HepG2 (cell line): ENCODE measurements around the gene MYO1C. TPM values are rescaled to one million over a fixed set of nuclear protein-coding genes. Genes with fewer than 3 reads are reported as not detected.
A peak's percentile ranks its signal among the peaks of the same experiment; 100 is the strongest.

Source experiments
- ATAC-seq: fragments of 200-7000 bp; cut with Tn5 transposase; 3 replicates; pipeline ENCODE4 v1.9.1; 2020; ENCODE audit warnings: mild to moderate bottlenecking, moderate library complexity
- BruUV-seq: library from RNA; stranded (reverse); fragments of 400-500 nt; replicated peaks from 2 replicates; lab custom pipeline; 2021; lab: Mats Ljungman, UMichigan
- CTCF ChIA-PET: fragments of 300-600 bp; formaldehyde crosslinking; extraction: SDS; loops from one replicate; lab custom pipeline; 2021; ENCODE audit warnings: low total read pairs, inconsistent platforms, low intra/inter-chr PET ratio; lab: Yijun Ruan, JAX
- POLR2A ChIA-PET: fragments of 350-600 bp; sonication (Branson Sonifier 250); formaldehyde crosslinking; loops from one replicate; lab custom pipeline; 2020; ENCODE audit warnings: antibody characterized with exemption, inconsistent platforms; lab: Yijun Ruan, JAX
- DNase-seq: peaks from one replicate; pipeline ENCODE4 v3.0.0-alpha.2; 2015; ENCODE audit warnings: low spot score
- FAIRE-seq: peaks from 3 replicates; lab custom pipeline; 2011; peaks lifted over from hg19 to GRCh38; lab: Jason Lieb, UNC
- H2AFZ ChIP-seq: one replicate; pipeline ENCODE4 v1.6.1; 2011; ENCODE audit warnings: low read length, inconsistent platforms
- H3K27ac ChIP-seq: fragments of 300-600 bp; 3 replicates; pipeline ENCODE4 v1.8.0; 2011; ENCODE audit warnings: mixed run types, mild to moderate bottlenecking, mixed read lengths, low read length, inconsistent platforms; ENCODE audit not compliant: insufficient read depth; ENCODE audit errors: extremely low read length
- H3K27me3 ChIP-seq, 2 experiments: fragments of 200-600 bp in 1 of 2; 2 replicates in 1 of 2; 3 replicates in 1 of 2; pipeline versions ENCODE4 v1.6.0 to v1.8.0; 2011; ENCODE audit warnings: low read length in 2 of 2, mild to moderate bottlenecking in 2 of 2, moderate library complexity in 2 of 2, inconsistent platforms in 1 of 2; ENCODE audit not compliant: insufficient read depth in 2 of 2, control insufficient read depth in 1 of 2
- H3K36me3 ChIP-seq, 2 experiments: fragments of 200-600 bp in 1 of 2; replicated peaks in 1 of 2; 2 replicates in 1 of 2; 3 replicates in 1 of 2; pipeline versions ENCODE4 v1.5.1 to v1.8.0; 2011; ENCODE audit warnings: low read length in 2 of 2, inconsistent platforms in 1 of 2; ENCODE audit not compliant: insufficient read depth in 2 of 2, control insufficient read depth in 1 of 2
- H3K4me1 ChIP-seq: 2 replicates; pipeline ENCODE4 v1.5.1; 2012; ENCODE audit warnings: low read length, inconsistent platforms; ENCODE audit not compliant: insufficient read depth
- H3K4me2 ChIP-seq: 2 replicates; pipeline ENCODE4 v1.6.0; 2011; ENCODE audit warnings: low read depth, low read length, inconsistent platforms
- H3K4me3 ChIP-seq, 3 experiments: fragments of 200-600 bp in 1 of 3; sonication (generic), shearing (Covaris generic) in 1 of 3; replicated peaks in 1 of 3; 2 replicates each; pipeline ENCODE4 v1.5.1; 2011 to 2016; ENCODE audit warnings: low read length in 3 of 3, inconsistent platforms in 2 of 3, low read depth in 2 of 3, mild to moderate bottlenecking in 2 of 3, control low read depth in 1 of 3, mixed read lengths in 1 of 3; ENCODE audit not compliant: insufficient read depth in 1 of 3
- H3K79me2 ChIP-seq: one replicate; pipeline ENCODE4 v1.6.1; 2011; ENCODE audit warnings: low read length, inconsistent platforms; ENCODE audit not compliant: insufficient read depth
- H3K9ac ChIP-seq: 2 replicates; pipeline ENCODE4 v1.6.0; 2011; ENCODE audit warnings: mild to moderate bottlenecking, low read depth, low read length, inconsistent platforms; ENCODE audit not compliant: insufficient read depth
- H3K9me3 ChIP-seq: 2 replicates; pipeline ENCODE4 v1.5.1; 2012; ENCODE audit warnings: mild to moderate bottlenecking, low read length
- H4K20me1 ChIP-seq: 2 replicates; pipeline ENCODE4 v1.6.0; 2011; ENCODE audit warnings: inconsistent platforms, mild to moderate bottlenecking, low read length, moderate library complexity; ENCODE audit not compliant: insufficient read depth
- CTCF ChIP-seq: sonication (generic); formaldehyde crosslinking; IDR thresholded peaks from 2 replicates; pipeline ENCODE4 v1.5.0; 2020; ENCODE audit warnings: mild to moderate bottlenecking, missing genetic modification reagents, moderate library complexity
- E2F1 ChIP-seq: sonication (generic); formaldehyde crosslinking; IDR thresholded peaks from 2 replicates; pipeline ENCODE4 v1.5.0; 2020; ENCODE audit warnings: missing genetic modification reagents
- ERF ChIP-seq: IDR thresholded peaks from 2 replicates; pipeline ENCODE4 v1.6.1; 2018; ENCODE audit warnings: missing biosample characterization, missing genetic modification reagents
- ETS1 ChIP-seq: sonication (generic); formaldehyde crosslinking; IDR thresholded peaks from 2 replicates; pipeline ENCODE4 v1.4.0; 2020; ENCODE audit warnings: missing genetic modification reagents
- FOXK1 ChIP-seq: sonication (generic); formaldehyde crosslinking; IDR thresholded peaks from 2 replicates; pipeline ENCODE4 v1.4.0; 2020; ENCODE audit warnings: low read depth, missing genetic modification reagents, borderline replicate concordance
- FOXK2 ChIP-seq: fragments of 450-650 bp; IDR thresholded peaks from 2 replicates; pipeline ENCODE4 v1.6.1; 2016
- GATAD2A ChIP-seq: IDR thresholded peaks from 2 replicates; pipeline ENCODE4 v1.6.1; 2016
- HNF4A ChIP-seq: sonication (generic); formaldehyde crosslinking; IDR thresholded peaks from 2 replicates; pipeline ENCODE4 v1.4.0; 2020; ENCODE audit warnings: missing genetic modification reagents
- IKZF5 ChIP-seq: IDR thresholded peaks from 2 replicates; pipeline ENCODE4 v1.6.1; 2018; ENCODE audit warnings: missing genetic modification reagents, mild to moderate bottlenecking, missing compliant biosample characterization
- JARID2 ChIP-seq: sonication (generic); formaldehyde crosslinking; IDR thresholded peaks from 2 replicates; pipeline ENCODE4 v1.8.1; 2023; ENCODE audit warnings: missing genetic modification reagents, inconsistent platforms; ENCODE audit not compliant: insufficient replicate concordance
- PAF1 ChIP-seq: IDR thresholded peaks from 2 replicates; pipeline ENCODE4 v1.6.1; 2016; ENCODE audit warnings: missing genetic modification reagents, missing compliant biosample characterization
- PHF21A ChIP-seq: sonication (generic); formaldehyde crosslinking; IDR thresholded peaks from 2 replicates; pipeline ENCODE4 v1.5.0; 2020; ENCODE audit warnings: mild to moderate bottlenecking, missing genetic modification reagents
- RCOR2 ChIP-seq: IDR thresholded peaks from 2 replicates; pipeline ENCODE4 v1.6.1; 2016; ENCODE audit warnings: missing biosample characterization, missing genetic modification reagents
- SAP130 ChIP-seq: IDR thresholded peaks from 2 replicates; pipeline ENCODE4 v1.6.1; 2016; ENCODE audit warnings: low read depth
- SMC3 ChIP-seq: IDR thresholded peaks from 2 replicates; pipeline ENCODE4 v1.6.1; 2011; ENCODE audit warnings: low read length, improper control_type of control experiment
- THAP7 ChIP-seq: sonication (generic); formaldehyde crosslinking; IDR thresholded peaks from 2 replicates; pipeline ENCODE4 v1.8.1; 2023; ENCODE audit warnings: mild to moderate bottlenecking, missing genetic modification reagents
- TRIM24 ChIP-seq: sonication (generic); formaldehyde crosslinking; IDR thresholded peaks from 2 replicates; pipeline ENCODE4 v1.8.0; 2022; ENCODE audit warnings: mild to moderate bottlenecking, missing genetic modification reagents
- ZBTB38 ChIP-seq: sonication (generic); formaldehyde crosslinking; IDR thresholded peaks from 2 replicates; pipeline ENCODE4 v1.5.1; 2020; ENCODE audit warnings: mild to moderate bottlenecking, missing genetic modification reagents
- ZNF546 ChIP-seq: sonication (generic); formaldehyde crosslinking; conservative IDR thresholded peaks from 2 replicates; pipeline ENCODE4 v1.8.1; 2023; ENCODE audit warnings: mild to moderate bottlenecking, missing genetic modification reagents
- ZNF563 ChIP-seq: sonication (generic); formaldehyde crosslinking; IDR thresholded peaks from 2 replicates; pipeline ENCODE4 v1.8.0; 2022; ENCODE audit warnings: mild to moderate bottlenecking, moderate library complexity, missing genetic modification reagents
- ZNF746 ChIP-seq: sonication (generic); formaldehyde crosslinking; IDR thresholded peaks from 2 replicates; pipeline ENCODE4 v1.8.0; 2022; ENCODE audit warnings: mild to moderate bottlenecking, missing genetic modification reagents
- WGBS: methylation state at CpG from one replicate; pipeline ENCODE4 v1.1.6; 2017; ENCODE audit warnings: low lambda C conversion rate; 5-methylcytosine and 5-hydroxymethylcytosine counted together
- in situ Hi-C: cut with HindIII; loops from 2 replicates; pipeline ENCODE4 v1.10.0; 2017; ENCODE audit warnings: low pct_unique_long_range_greater_than_20kb; ENCODE audit not compliant: extremely low pct_ligation_motif_present
- intact Hi-C: fragments of 100-400 bp; cut with micrococcal nuclease; formaldehyde crosslinking; loops from one replicate; pipeline ENCODE4 v1.10.0; 2022; ENCODE audit not compliant: unreplicated experiment
- polyA plus RNA-seq, 8 experiments: library from polyadenylated mRNA; depleted of rRNA in 3 of 8; stranded (reverse) in 7 of 8; unstranded in 1 of 8; fragments of >200 nt; fragmentation: Illumina TruSeq in 4 of 8; extraction: Trizol in 4 of 8; gene quantifications; 2 replicates each; pipeline versions ENCODE4 v1.2.1 to v1.2.3, GENCODE V29; 2011 to 2016; ENCODE audit warnings: low read depth in 4 of 8, missing spikeins in 1 of 8, mixed read lengths in 1 of 8; ENCODE audit not compliant: insufficient read depth in 1 of 8
- total RNA-seq, 5 experiments: library from RNA; depleted of rRNA; stranded (reverse); fragments of >200 nt; fragmentation: Illumina TruSeq; extraction: Trizol; gene quantifications; 2 replicates each; pipeline ENCODE4 v1.2.3, GENCODE V29; 2016; ENCODE audit warnings: low read depth in 1 of 5

MYO1C gene
- total and polyA plus RNA-seq, 2 of the 13 experiments (the other 11 are each of a cell fraction or from before 2014, with no cell fraction given), result 22.7 to 40.8 TPM

GRCh38 chr17:1473170-1473569 lies 19.3 kb downstream of the MYO1C start:
- Histone ChIP-seq H3K27ac (no peak overlapping the region), H3K79me2 (no peaks in the 10 kb centered on the region), H3K4me3 (no peak overlapping the region), H3K9me3 (no peaks in the 10 kb centered on the region), H3K4me2 (no peak overlapping the region), H3K4me1 (peaks cover 13% of the 10 kb centered on the region), H3K27me3 (no peaks in the 10 kb centered on the region), H4K20me1 (no peaks in the 10 kb centered on the region; the same call in 1 of the 2 replicates), H2AFZ (no peak overlapping the region), H3K36me3 (peaks cover 14 to 36% of the 10 kb centered on the region in 2 experiments; a peak in 3 of 5 replicates), H3K9ac (no peak overlapping the region)
- WGBS, result 72% methylated on average over 5 of the region's 11 CpGs
- ATAC-seq (peak; percentile 71), DNase-seq (no peak), FAIRE-seq (no peak)
- ChIA-PET POLR2A (no interaction called here), CTCF (no interaction called here)
- intact Hi-C loops, result no loop called here
- BruUV-seq, result no TSS peak
- in situ Hi-C loops, result no loop called here
- 0 out of 2 replicates have a peak, but pooled peaks have one; percentile 15 for TF ChIP-seq ZBTB38 (CRISPR knock-in tag)
- TF ChIP-seq ZNF546 (CRISPR knock-in tag), result no peak
- TF ChIP-seq THAP7 (CRISPR knock-in tag), result no peak
- no peak for TF ChIP-seq PAF1 (CRISPR knock-in tag)
- TF ChIP-seq ETS1 (CRISPR knock-in tag), result no peak
- TF ChIP-seq CTCF, result peak; percentile 48
- TF ChIP-seq E2F1 (CRISPR knock-in tag), result no peak
- no peak for TF ChIP-seq IKZF5 (CRISPR knock-in tag)
- TF ChIP-seq PHF21A (CRISPR knock-in tag), result no peak
- no peak for TF ChIP-seq TRIM24 (CRISPR knock-in tag)
- no peak for TF ChIP-seq ZNF746 (CRISPR knock-in tag)
- no peak for TF ChIP-seq FOXK2
- TF ChIP-seq SAP130, result no peak
- TF ChIP-seq SMC3, result peak; percentile 6; the same call in 1 of the 2 replicates
- TF ChIP-seq GATAD2A (CRISPR knock-in tag), result no peak
- no peak for TF ChIP-seq ZNF563 (CRISPR knock-in tag)
- TF ChIP-seq FOXK1 (CRISPR knock-in tag), result no peak
- TF ChIP-seq JARID2, result no peak
- TF ChIP-seq RCOR2, result no peak
- TF ChIP-seq ERF, result no peak
- no peak for TF ChIP-seq HNF4A
